ENCODE results near the gene MICALL1.
A peak's percentile ranks its signal among the peaks of the same experiment; 100 is the strongest.

Gene MICALL1, protein sequence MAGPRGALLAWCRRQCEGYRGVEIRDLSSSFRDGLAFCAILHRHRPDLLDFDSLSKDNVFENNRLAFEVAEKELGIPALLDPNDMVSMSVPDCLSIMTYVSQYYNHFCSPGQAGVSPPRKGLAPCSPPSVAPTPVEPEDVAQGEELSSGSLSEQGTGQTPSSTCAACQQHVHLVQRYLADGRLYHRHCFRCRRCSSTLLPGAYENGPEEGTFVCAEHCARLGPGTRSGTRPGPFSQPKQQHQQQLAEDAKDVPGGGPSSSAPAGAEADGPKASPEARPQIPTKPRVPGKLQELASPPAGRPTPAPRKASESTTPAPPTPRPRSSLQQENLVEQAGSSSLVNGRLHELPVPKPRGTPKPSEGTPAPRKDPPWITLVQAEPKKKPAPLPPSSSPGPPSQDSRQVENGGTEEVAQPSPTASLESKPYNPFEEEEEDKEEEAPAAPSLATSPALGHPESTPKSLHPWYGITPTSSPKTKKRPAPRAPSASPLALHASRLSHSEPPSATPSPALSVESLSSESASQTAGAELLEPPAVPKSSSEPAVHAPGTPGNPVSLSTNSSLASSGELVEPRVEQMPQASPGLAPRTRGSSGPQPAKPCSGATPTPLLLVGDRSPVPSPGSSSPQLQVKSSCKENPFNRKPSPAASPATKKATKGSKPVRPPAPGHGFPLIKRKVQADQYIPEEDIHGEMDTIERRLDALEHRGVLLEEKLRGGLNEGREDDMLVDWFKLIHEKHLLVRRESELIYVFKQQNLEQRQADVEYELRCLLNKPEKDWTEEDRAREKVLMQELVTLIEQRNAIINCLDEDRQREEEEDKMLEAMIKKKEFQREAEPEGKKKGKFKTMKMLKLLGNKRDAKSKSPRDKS
- total RNA-seq, result 31.4 to 54.7 reads per million in 2 donors

DNA sequence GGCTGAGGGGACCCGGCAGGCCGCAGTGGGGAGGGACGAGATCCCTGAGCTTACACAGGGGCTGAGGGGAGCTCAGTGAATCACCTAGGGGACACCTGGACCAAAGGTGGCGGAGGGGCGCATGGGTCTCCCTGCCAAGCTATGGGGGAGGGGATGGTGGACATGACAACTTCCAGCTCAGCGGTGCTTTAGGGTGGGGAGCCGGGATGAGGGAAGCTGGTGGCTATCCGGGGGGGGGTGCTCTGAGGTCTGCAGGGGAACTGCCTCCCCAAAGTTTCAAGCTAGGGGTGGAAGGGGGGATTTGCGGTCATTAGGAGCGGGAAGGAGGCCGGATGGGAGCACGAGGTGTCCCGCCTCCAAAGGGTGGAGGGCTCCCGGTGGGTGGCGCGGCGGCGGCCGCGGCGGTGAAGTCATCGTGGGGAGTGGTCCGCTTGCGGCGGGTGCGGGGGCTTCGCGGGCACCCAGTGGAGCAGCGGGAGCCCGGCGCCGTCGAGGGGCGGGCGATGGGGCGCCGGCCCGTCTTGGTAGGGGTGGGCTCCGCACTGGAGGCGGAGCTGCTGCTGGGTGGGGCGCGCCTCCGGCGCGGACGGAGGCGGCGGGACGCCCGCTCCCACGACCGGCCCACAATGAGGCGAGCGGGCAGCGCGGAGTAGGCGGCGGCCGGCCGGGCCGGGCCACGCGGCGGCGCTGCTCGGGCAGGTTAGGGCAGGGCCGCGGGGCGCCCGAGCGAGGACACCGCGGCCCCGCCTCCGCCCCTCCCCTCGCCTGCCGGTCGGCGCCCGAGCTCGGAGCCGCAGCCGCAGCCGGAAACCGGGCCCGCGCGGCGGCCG is at the start of gene MICALL1:
Gene MICALL1 (plus strand): TSS at position 764 of the 830 bp plus-strand sequence. CDS start 126 bp downstream, outside the sequence.
- DNase-seq, result peak; percentile 56

DNA sequence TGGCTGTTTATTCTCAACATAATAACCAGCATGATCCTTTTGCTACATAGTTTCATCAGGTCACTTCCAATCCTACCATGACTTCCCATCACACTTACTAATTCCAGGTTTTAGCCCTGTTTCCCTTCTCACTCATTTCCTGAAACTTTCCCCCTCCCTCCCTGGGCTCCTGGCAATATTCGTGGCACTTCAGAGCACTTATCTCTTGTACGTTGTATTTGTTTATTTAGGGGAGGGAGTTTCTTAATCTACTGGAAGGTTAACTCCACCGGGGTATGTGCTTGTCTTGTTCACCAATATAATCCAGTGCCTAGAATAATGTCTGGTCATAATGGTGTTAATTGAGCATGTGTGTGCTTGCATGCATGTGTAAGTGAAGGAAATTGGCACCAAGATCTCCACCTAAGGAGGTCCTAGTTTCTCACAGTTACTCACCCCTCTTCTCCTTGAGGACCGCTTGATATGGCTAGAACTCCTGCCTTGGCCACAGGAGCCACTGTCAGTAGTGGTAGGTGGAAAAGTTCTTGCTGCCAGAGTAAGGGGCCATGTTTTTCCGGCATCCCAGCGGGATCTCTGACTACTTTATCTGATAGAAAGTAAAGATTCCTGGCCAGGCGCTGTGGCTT is 45.2 kb upstream of the MICALL1 start:
- DNase-seq, result no peak

DNA sequence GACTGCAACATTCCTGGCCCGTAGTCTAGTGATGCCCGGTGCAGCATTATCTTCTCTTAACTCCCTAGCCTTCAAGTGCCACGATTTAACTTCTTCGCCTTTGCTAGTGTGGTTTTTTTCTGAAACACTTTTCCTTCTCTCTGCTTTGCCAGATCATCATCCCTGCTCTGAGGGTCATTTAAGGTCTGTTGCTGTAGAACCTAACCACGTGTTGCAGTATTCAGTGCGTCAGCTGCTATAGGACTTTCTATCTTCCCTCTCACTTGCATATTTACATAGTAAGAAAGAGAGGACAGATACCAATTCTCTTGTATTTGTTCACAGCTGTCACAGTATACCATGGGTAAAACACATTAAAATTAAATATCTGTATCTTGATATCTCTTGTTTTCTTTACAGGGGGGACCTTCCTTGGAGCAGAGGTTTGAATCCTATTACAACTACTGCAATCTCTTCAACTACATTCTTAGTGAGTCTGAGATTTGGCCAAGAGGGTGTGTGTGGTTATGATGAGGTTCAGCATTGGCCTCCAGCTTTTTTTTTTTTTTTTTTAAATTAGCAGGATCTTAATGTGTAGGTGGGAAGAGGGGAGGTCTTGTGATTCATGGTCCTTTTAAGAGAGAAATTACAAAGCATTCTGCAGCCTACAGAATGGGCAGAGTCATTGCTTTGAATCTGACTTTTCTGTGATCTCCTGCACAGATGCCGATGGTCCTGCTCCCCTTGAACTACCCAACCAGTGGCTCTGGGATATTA is 43.3 kb upstream of the MICALL1 start:
- no peak for DNase-seq

DNA sequence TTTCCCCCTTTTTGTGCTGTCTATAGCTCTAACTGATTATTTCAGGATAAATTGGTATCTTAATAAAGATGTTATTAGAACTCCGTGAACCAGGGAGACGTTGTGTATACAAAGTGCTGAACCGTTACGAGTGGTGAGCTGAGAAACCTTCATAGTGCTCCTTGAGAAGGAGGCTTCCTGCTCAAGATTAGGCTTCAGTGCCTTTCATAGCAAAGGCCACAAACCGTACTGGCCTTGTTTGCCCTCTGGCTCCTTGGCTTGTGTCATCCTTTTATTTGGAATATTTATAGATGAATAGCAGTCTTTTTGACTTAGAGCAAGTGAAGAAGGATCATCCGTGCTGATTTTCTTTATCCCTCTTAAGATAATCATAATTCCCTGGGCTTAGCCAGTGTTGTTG is 40.6 kb upstream of the MICALL1 start:
- no peak for DNase-seq

DNA sequence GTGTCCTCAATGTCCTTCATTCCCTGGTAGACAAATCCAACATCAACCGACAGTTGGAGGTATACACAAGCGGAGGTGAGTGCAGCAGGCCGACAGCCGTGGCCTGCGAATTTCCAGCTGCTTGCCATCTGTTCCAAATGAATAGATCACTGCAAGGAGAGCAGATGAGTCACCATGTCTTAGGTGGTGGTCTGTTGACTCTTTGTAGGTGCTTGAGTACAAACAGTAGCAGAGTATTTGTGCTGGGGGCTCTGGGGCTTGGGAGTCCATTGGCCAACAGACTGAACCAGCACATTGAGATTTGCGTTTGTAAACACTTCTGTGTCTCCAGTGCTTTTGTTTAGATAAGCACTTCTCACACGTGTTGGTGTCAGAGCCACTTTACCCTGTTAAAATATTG is 35.8 kb upstream of the MICALL1 start:
- DNase-seq, result no peak

DNA sequence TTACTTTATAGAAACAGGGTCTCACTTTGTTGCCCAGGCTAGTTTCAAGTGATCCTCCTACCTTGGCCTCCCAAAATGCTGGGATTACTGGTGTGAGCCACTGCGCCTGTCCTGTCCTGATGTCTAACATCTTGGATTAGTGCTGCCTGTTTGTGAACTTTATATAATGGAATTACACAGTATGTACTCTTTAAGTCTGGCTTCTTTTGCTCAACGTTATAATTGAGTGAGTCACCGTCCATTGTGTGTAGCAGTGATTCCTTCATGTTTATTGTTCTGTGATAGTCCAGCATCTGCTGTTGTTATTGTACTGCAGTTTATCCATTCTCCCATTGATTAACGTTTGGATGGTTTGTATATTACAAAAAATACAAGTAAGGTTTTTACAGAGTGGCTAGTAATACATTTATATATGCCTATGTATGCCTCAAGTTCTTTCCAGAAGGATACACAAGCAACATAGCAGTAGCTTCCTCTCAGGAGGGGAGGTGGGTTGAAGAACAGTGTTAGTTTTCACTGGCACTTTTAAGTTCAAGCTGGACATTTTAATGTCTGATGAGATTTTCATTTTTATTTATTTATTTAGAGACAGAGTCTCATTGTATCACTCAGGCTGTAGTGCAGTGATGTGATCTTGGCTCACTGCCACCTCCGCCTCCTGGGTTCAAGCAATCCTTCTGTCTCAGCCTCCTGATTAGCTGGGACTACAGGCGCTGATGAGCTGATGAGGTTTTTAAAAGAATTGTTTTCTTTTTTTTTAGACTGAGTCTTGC is 25.2 kb upstream of the MICALL1 start:
- DNase-seq, result no peak

DNA sequence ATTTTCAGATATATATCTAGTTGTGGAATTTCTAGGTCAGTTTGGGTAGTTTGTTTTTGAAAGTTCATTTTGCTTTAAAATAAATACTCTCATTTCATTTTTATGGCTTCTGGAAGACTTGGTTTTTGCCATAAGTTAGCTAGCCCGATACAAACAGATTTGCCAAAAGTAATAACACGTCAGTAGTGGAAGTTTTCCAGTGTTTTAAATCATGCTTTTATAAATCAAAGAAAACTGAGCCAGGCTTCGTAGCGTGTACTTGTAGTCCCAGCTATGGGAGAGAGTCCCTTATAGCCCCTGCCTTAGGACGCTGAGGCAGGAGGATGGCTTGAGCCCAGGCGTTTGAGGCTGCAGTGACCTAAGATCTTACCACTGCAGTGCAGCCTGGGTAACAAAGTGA is 21.7 kb upstream of the MICALL1 start:
- DNase-seq, result no peak

DNA sequence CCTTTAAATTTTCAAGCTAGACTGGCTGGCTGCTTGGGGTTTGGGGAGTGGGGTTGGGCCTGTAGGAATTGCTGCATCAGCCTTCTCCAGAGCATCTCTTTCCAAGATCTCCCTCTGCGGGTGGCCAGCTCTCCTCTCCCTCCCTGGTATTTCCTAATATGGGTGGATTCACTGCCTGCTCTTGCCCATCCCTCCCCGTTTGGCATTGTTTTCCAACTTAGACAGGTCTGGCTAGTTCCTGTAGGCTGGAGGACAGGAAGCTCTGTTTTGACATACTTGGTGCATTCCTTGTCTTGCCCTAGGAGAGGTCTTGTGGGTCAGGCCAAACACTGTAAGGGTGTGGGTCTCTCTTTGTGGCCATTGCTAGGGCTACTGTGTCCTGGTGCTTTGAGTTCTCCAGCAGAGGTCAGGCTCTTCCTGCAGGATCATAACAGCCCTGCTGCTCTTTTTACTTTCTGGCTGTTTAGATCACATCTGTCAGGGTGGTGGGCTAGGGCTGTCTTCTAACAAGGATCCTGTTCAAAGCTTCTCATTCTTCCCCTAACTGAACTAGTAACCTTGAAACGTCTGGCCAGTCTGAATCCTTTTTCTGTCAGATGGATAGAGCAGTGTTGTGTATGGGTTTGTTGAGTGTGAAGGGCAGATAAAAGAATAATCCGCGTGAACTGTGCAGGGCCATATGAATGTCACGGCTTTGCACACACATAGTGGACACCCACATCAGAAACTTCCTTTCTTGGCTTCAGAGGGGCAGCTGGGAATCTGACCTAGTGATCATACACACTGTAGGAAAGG is 18.3 kb upstream of the MICALL1 start:
- DNase-seq, result no peak

DNA sequence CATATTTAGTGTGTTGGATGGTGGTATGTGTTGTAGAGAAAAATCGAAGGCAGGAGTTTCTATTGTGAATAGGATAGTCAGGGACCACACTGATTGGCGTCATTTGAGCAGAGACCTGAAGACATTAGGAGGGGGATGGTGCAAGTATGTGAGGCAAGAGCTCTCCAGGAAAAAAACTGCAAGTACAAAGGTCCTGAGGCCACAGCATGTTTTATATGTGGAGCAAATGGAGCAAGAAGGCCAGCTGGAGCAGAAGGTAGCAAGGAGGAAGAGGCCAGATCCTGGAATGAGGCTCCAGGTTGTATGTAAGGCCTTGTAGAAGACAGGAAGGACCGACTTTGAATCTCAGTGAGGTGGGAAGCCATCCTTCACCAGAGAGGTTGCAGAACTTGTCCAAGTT is 14.2 kb upstream of the MICALL1 start:
- no peak for DNase-seq

DNA sequence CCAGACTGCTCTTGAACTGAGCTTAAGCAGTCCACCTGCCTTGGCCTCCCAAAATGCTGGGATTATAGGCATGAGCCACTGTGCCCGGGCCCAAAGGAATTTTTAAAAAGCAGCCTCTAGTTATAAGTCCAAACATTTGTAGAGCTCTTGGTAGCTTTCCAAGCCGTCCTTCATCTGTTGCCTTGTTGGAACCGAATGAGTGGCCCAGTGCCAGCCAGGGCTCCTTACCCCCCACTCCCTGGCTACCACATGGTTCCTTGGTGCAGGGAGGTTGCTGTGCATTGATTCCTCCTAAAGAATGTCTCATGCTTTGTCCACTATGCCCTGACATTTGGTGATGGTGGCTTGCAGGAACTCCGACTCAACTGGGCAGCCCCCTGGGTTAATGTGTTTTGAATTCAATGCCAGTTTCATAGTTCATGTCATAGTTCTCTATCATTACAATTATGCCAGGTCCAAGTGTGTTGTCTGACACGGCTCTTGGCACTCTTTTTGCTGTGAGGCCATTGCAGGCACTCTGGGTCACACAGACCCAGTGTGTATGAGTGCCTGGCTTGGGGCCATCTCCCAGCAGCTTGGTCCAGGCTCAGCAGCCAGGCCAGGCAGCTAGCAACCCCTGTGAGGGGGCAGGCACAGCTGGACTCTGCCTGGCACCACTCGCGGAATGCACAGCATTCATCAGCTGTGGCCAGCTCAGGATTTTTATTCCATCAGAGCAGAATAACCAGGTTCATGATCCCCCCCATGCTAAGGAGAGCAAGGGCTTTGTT is 13.3 kb upstream of the MICALL1 start:
- no peak for DNase-seq

DNA sequence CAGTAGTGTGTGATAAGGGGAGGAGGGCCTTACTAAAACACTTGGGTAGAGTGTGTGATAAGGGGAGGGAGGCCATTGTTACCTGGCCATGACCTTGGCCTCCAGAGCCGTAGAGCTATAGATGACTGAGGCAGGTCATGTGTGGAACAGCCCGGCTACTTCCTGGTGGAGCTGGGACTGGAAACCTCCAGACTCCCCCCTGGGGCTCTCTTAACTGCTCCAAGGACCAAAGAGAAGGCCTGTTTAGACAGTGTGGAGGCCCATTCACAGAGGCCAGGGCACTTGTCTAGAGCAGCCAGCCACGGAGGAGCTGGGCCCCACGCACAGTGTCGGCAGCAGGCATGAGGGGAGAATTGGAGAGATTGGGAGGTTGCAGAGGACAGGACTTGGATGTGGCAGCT is 12.5 kb upstream of the MICALL1 start:
- no peak for DNase-seq

DNA sequence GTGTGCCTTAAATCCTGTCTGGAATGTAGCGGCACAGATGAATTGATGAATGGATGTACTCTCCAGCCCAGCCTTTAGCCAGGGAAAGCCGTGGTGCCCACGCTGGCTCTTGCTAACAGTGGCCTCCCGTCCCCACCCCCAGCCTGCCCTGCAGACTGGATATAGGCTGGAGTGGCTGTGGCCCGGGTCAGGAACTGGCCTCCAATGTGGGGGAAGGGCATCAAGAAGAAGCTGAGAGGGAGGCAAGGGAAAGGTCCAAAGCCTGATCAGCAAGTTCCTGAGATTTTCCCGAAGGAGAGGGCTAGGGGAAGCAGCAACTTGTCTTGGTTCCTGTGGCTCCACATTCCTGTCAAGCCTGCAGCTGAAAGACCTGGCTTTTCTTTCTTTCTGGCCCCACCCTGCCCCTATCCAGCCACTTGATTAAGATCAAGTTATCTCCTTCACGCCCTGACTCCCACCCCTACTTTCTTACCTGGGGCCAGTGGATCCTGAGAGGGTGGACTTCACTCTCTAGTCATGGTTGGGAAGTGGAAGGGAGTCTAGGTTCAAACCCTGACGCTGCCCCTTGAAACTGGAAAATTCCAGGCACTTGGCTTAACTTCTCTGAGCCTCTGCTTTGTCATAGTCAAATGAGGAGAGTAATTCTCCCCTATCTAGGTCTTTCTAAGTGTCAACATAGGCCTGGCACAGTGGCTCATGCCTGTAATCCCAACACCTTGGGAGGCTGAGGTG is 11.0 kb upstream of the MICALL1 start:
- no peak for DNase-seq

DNA sequence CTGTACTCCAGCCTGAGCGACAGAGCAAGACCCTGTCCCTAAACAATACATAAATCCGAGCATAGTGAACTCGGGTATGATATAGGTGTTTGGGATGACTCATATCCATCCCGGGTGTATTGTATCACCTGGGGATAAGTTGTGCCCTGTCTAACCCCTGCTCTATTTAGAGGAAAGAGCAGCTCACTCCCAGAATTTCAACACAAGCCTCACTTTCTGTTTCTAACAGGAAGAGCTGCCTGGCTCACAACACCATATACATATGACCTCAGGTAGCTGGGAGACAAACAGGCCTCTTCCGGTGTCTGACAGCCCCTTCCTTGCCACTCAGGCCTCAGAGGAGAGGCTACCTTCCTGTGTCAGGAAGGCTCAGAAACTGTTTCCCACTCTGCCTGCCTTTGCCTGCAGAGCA is 9.9 kb upstream of the MICALL1 start:
- DNase-seq, result peak; percentile 26

DNA sequence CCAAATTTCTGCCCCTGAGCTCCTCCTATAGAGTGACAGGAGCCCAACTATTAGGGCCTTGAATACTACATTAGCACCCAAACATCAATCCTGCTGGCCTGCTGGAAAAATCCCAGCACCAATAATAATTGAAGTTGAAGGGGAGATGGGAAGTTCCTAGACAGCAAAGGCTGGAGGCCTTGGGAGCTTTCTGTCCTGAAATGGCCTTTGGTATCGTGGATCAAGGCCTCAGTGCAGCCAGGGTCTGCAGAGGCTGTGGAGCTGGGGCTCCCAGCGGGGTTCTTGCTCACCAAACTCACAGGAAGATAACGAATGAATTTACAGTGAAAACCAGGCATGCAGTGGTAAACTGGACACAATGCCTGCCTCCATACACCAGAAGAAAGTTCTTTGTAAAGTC is 9.2 kb upstream of the MICALL1 start:
- DNase-seq, result no peak

DNA sequence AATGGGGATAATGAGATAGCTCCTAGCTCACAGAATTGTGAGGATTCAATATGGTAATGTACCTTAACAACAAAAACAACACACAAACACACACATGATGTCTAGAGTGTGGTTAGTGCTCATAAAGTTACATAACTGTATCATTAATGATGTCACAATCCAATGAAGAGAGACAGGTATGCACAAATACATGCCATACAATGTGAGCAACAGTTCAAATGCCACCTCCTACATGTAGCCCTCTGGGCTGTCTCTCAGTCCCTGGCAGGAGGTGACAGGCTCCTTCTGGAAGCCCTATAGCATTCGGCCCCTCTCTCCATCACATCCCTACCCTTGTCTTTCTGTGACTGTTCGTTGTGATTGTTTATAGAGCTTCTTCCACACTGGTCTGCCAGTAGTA is 8.3 kb upstream of the MICALL1 start:
- DNase-seq, result no peak

DNA sequence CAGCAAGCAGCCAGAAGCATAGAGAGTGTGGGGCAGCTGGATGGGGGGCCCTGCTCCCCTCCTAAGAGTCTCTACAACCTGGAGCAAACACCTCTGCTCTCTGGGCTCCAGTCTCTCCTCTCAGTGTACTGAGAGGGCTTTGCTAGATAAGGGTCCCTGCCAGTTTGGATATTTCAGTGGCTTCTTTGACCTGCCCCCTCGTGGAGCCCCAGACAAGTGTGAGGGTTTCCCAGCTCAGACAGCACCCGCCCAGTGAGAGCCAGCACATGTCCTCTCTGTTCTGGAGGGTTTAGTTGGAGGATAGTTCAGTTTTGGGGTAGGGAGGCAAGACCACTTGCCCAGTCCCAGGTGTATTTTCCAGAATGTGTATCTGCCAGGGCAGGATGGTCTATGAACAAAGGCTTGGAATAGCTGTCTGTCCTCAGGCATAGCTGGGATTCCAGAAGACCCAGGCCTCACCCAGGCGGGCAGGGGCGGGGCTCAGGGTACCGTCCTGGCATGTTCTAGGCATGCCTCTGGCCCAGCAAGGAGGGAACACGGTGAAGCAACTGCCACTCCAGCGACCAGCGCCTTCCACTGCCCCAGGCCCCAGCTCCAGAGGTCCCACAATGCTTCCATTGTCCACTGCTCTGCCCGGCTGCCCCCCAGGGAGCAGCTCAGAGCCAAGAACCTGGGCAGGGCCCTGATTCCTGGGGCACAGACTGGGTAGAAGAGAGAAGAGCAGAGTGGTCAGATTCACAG is 7.5 kb upstream of the MICALL1 start:
- DNase-seq, result no peak
